ENCODE measurements around the gene AKIRIN1. TPM values are rescaled to one million over a fixed set of nuclear protein-coding genes. Genes with fewer than 3 reads are reported as not detected.
A peak's percentile ranks its signal among the peaks of the same experiment; 100 is the strongest.
"Not testable (repeated sequence)": the region's sequence is repeated elsewhere in the genome, so short reads cannot be mapped to it uniquely, and the experiment has no call there.

AKIRIN1 gene
- total RNA-seq, 4 donors from 2014 or later = 59.0 to 93.1 (median 69.2) TPM

- peak overlapping the region; percentile 50 to 71 (median 53) for H3K27ac ChIP-seq (replicated peaks in 1 of 4)
- intact Hi-C loops (cut with DNase I) = no loop called here
- WGBS = 65% methylated on average over 11 of the region's 12 CpGs
- H3K9me3 ChIP-seq = no peaks in the 10 kb centered on the region
- peaks cover 0 to 13% (median 10%) of the 10 kb centered on the region in 4 donors for H3K4me1 ChIP-seq
- no peaks in the 10 kb centered on the region for H3K27me3 ChIP-seq
- no peak overlapping the region for H3K4me3 ChIP-seq
- peak; percentile 92 for DNase-seq (ENCODE audit: extremely low spot score)
- TF ChIP-seq POLR2AphosphoS5 (IDR thresholded peaks at IDR 0.05) (peak; percentile 14 to 62), POLR2A (IDR thresholded peaks at IDR 0.05; ENCODE audit: low read depth) (no peak)
- H3K36me3 ChIP-seq = peaks cover 0 to 45% (median 14%) of the 10 kb centered on the region in 4 donors
These were observed 56.5 kb downstream of the AKIRIN1 start for GRCh38 chr1:39047374-39048229.

DNA sequence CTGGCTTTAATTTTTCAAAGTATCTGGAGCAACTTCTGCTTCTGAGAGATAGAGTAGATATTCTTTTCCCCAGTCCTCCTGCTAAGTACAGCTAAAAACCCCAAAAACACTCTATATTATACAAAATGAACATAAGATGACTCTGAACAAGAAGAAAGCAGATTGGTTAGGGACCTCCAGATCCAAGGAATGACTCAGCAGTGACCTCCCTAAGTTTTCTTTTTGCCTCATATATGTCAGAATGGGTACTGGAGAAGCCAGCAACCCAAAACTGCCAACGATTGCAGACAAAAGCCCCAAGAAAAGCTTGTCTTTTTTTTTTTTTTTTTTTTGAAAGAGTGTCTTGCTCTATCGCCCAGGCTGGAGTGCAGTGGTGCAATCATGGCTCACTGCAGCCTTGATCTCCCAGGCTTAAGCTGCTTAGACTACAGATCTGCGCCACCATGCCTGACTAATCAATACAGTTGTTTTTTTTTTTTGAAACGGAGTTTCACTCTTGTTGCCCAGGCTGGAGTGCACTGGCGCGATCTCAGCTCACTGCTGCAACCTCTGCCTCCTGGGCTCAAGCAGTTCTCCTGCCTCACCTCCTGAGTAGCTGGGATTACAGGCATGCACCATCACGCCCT is 57.8 kb downstream of the AKIRIN1 start:
- Histone ChIP-seq H3K36me3 (peaks cover 0 to 32% (median 8%) of the 10 kb centered on the region in 4 donors), H3K4me1 (peaks cover 0 to 13% (median 10%) of the 10 kb centered on the region in 4 donors), H3K27ac (replicated peaks in 1 of 4) (peak overlapping the region; percentile 14 to 71 (median 50)), H3K9me3 (no peaks in the 10 kb centered on the region), H3K27me3 (no peaks in the 10 kb centered on the region), H3K4me3 (no peak overlapping the region)
- intact Hi-C loops (cut with DNase I) = no loop called here
- WGBS = 90% methylated on average over 7 of the region's 7 CpGs
- no peak for DNase-seq (ENCODE audit: extremely low spot score)
- TF ChIP-seq EP300 (IDR thresholded peaks at IDR 0.05) = no peak
- TF ChIP-seq POLR2AphosphoS5 (IDR thresholded peaks at IDR 0.05) = no peak
- TF ChIP-seq CTCF (IDR thresholded peaks at IDR 0.05) = no peak
- TF ChIP-seq POLR2A (IDR thresholded peaks at IDR 0.05; ENCODE audit: low read depth) = no peak

DNA sequence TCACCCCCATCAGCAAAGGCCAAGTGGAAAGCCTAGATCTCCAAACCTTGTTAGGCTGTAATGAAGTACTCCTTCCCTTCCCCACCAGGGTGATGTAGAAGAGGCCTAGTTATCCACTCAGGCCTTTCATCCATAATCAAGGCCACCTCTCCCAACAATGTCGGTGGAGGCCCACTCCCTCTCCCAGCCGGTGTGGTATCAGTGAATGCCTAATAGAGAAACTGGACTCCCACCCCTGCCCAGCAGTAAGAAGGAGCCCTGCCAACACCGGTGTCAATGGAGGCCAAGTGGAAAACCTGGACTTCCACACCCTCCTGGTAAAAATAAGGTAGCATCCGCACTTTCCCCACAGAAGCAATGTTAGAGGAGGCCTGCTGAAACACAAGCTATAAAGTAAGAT is 58.9 kb downstream of the AKIRIN1 start:
- TF ChIP-seq EP300 (IDR thresholded peaks at IDR 0.05) (no peak), CTCF (IDR thresholded peaks at IDR 0.05) (no peak)
- Histone ChIP-seq H3K36me3 (peaks cover 0 to 28% (median 8%) of the 10 kb centered on the region in 4 donors), H3K4me1 (peaks cover 0 to 13% (median 10%) of the 10 kb centered on the region in 4 donors), H3K9me3 (no peaks in the 10 kb centered on the region), H3K4me3 (no peak overlapping the region), H3K27ac (replicated peaks in 1 of 4) (no peak overlapping the region), H3K27me3 (no peaks in the 10 kb centered on the region)
- intact Hi-C loops (cut with DNase I) = no loop called here
- no peak for DNase-seq (ENCODE audit: extremely low spot score)
- 95% methylated on average over 4 of the region's 4 CpGs for WGBS

DNA sequence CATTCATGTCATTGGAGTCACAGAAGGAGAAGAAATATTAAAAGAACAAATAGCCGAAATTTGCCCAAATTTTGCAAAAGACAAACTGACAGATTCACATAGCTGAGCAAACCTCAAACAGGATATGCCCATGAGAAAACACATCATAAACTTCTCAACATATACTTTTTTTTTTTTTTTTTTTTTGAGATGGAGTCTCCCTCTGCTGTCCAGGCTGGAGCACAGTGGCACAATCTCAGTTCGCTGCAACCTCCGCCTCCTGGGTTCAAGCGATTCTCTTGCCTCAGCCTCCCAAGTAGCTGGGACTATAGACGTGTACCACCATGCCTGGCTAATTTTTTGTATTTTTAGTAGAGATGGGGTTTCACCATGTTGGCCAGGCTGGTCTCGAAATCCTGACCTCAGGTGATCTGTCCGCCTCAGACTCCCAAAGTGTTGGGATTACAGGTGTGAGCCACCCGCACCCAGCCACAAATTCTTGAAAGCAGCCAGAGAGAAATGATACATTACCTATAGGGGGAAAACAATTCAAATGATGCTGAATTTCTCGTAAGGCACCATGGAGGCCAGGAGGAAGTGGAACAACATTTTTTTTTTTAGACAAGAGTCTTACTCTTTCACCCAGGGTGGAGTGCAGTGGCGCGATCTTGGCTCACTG is 60.2 kb downstream of the AKIRIN1 start:
- H3K27ac ChIP-seq (replicated peaks in 1 of 4); H3K9me3 ChIP-seq; DNase-seq (ENCODE audit: extremely low spot score); H3K4me3 ChIP-seq; H3K27me3 ChIP-seq; intact Hi-C loops (cut with DNase I): not testable (repeated sequence)
- Histone ChIP-seq H3K36me3 (peaks cover 0 to 28% (median 8%) of the 10 kb centered on the region in 4 donors), H3K4me1 (peaks cover 0 to 13% (median 10%) of the 10 kb centered on the region in 4 donors)
- 90% methylated on average over 10 of the region's 11 CpGs for WGBS

DNA sequence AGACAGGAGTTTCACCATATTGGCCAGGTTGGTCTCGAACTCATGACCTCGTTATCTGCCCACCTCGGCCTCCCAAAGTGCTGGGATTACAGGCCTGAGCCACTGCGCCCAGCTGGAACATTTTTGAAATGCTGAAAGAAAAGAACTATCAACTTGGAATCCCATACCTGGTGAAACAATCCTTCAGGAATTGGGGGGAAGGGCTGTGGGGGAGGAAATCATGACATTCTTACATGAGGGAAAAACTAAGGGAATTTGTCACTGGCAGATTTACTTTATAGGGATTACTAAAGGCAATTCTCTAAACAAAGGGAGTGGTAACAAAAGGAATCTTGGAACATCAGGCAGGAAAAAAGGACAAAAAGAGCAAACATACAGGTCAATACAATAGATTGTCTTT is 60.9 kb downstream of the AKIRIN1 start:
- Histone ChIP-seq H3K4me1 (peaks cover 0 to 6% (median 4%) of the 10 kb centered on the region in 4 donors), H3K27me3 (no peaks in the 10 kb centered on the region), H3K4me3 (no peak overlapping the region), H3K27ac (replicated peaks in 1 of 4) (no peak overlapping the region), H3K9me3 (no peaks in the 10 kb centered on the region), H3K36me3 (peaks cover 0 to 25% (median 7%) of the 10 kb centered on the region in 4 donors)
- DNase-seq (ENCODE audit: extremely low spot score) = no peak
- TF ChIP-seq CTCF (IDR thresholded peaks at IDR 0.05) (no peak), EP300 (IDR thresholded peaks at IDR 0.05) (no peak), POLR2AphosphoS5 (IDR thresholded peaks at IDR 0.05) (no peak), POLR2A (IDR thresholded peaks at IDR 0.05; ENCODE audit: low read depth) (no peak)
- 96% methylated on average over 4 of the region's 4 CpGs for WGBS
- intact Hi-C loops (cut with DNase I) = no loop called here

GRCh38 chr1:39055213-39055710 is 64.2 kb downstream of the AKIRIN1 start:
- DNase-seq (ENCODE audit: extremely low spot score); H3K4me3 ChIP-seq; H3K27ac ChIP-seq (replicated peaks in 1 of 4); H3K36me3 ChIP-seq; H3K27me3 ChIP-seq; H3K9me3 ChIP-seq; intact Hi-C loops (cut with DNase I); H3K4me1 ChIP-seq: not testable (repeated sequence)
- WGBS = 96% methylated on average over 8 of the region's 8 CpGs
